ENCODE measurements around the gene VIL1. TPM values are rescaled to one million over a fixed set of nuclear protein-coding genes. Genes with fewer than 3 reads are reported as not detected.

VIL1 gene
- total and polyA plus RNA-seq, 2 of the 13 experiments (the other 11 are each of a cell fraction or from before 2014, with no cell fraction given) = 287 to 301 TPM

GRCh38 chr2:218448934-218449333 is 30.0 kb downstream of the VIL1 start (continued):
- TF ChIP-seq GATAD1 (CRISPR knock-in tag; IDR thresholded peaks at IDR 0.05) (0 out of 2 replicates have a peak, but pooled peaks have one; percentile 39), NCOA2 (CRISPR knock-in tag; IDR thresholded peaks at IDR 0.05) (peak; percentile 57), ISL2 (CRISPR knock-in tag; IDR thresholded peaks at IDR 0.05) (no peak), FUBP1 (CRISPR knock-in tag; IDR thresholded peaks at IDR 0.05; ENCODE audit: borderline replicate concordance) (no peak), IKZF4 (CRISPR knock-in tag; IDR thresholded peaks at IDR 0.05; ENCODE audit: borderline replicate concordance, low read depth, not compliant biosample characterization) (no peak), ZNF570 (CRISPR knock-in tag; IDR thresholded peaks at IDR 0.05; ENCODE audit: borderline replicate concordance) (no peak), HOMEZ (CRISPR knock-in tag; IDR thresholded peaks at IDR 0.05; ENCODE audit: low read depth) (peak; percentile 50; the same call in 1 of the 2 replicates), DMAP1 (CRISPR knock-in tag; IDR thresholded peaks at IDR 0.05) (no peak), ZSCAN29 (CRISPR knock-in tag; conservative IDR thresholded peaks at IDR 0.05) (0 out of 2 replicates have a peak, but pooled peaks have one; percentile 33), SOX13 (IDR thresholded peaks at IDR 0.05) (no peak), SOX13 (CRISPR knock-in tag; conservative IDR thresholded peaks at IDR 0.05 in 1 of 2, IDR thresholded peaks at IDR 0.05 in 1 of 2) (peak in 1 of 2 experiments; percentile 68; a peak in 2 of 4 replicates), ZNF292 (CRISPR knock-in tag; IDR thresholded peaks at IDR 0.05; ENCODE audit: borderline replicate concordance, low read depth) (no peak), KDM6A (CRISPR knock-in tag; IDR thresholded peaks at IDR 0.05; ENCODE audit: low read depth) (peak; percentile 35; the same call in 1 of the 2 replicates), HNRNPUL1 (IDR thresholded peaks at IDR 0.05; ENCODE audit: low read depth, low read length) (no peak), ZC3H4 (CRISPR knock-in tag; IDR thresholded peaks at IDR 0.05; ENCODE audit: borderline replicate concordance) (no peak), ATF4 (CRISPR knock-in tag; IDR thresholded peaks at IDR 0.05) (no peak), NAIF1 (CRISPR knock-in tag; IDR thresholded peaks at IDR 0.05; ENCODE audit: borderline replicate concordance) (no peak), ZNF841 (CRISPR knock-in tag; IDR thresholded peaks at IDR 0.05; ENCODE audit: borderline replicate concordance) (no peak), ZBTB7A (CRISPR knock-in tag; IDR thresholded peaks at IDR 0.05) (no peak), ZNF124 (CRISPR knock-in tag; IDR thresholded peaks at IDR 0.05) (no peak), KDM5A (IDR thresholded peaks at IDR 0.05; ENCODE audit: borderline replicate concordance, low read length) (no peak; the same call in 1 of the 2 replicates), HNF4G (IDR thresholded peaks at IDR 0.05; ENCODE audit: borderline replicate concordance, low read depth, low read length) (no peak; the same call in 1 of the 2 replicates), HNF4G (CRISPR knock-in tag; IDR thresholded peaks at IDR 0.05; ENCODE audit: borderline replicate concordance, low read depth) (peak; percentile 75; the same call in 1 of the 2 replicates)
- TF ChIP-seq, protein P1, sequence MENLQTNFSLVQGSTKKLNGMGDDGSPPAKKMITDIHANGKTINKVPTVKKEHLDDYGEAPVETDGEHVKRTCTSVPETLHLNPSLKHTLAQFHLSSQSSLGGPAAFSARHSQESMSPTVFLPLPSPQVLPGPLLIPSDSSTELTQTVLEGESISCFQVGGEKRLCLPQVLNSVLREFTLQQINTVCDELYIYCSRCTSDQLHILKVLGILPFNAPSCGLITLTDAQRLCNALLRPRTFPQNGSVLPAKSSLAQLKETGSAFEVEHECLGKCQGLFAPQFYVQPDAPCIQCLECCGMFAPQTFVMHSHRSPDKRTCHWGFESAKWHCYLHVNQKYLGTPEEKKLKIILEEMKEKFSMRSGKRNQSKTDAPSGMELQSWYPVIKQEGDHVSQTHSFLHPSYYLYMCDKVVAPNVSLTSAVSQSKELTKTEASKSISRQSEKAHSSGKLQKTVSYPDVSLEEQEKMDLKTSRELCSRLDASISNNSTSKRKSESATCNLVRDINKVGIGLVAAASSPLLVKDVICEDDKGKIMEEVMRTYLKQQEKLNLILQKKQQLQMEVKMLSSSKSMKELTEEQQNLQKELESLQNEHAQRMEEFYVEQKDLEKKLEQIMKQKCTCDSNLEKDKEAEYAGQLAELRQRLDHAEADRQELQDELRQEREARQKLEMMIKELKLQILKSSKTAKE (CRISPR knock-in tag; IDR thresholded peaks at IDR 0.05; ENCODE audit: borderline replicate concordance) = no peak

Data from HepG2 (cell line).